Activated B cell treated with CpG ODN at 0.5 μM for 24 hours (primary cell): ENCODE data around the gene SIX2. TPM values are rescaled to one million over a fixed set of nuclear protein-coding genes. Genes with fewer than 3 reads are reported as not detected.
A peak's percentile ranks its signal among the peaks of the same experiment; 100 is the strongest.

Source experiments
- ATAC-seq: fragments of 200-7000 bp; cut with Tn5 transposase; one replicate; pipeline ENCODE4 v1.10.0; 2021; ENCODE audit warnings: low read depth, mild to moderate bottlenecking, moderate library complexity
- CTCF ChIA-PET: fragments of 350-600 bp; sonication (Branson Sonifier 250); formaldehyde crosslinking; loops from one replicate; lab custom pipeline; 2021; ENCODE audit warnings: antibody characterized with exemption; lab: Charles Lee
- POLR2A ChIA-PET: fragments of 350-600 bp; sonication (Branson Sonifier 250); formaldehyde crosslinking; loops from one replicate; lab custom pipeline; 2021; ENCODE audit warnings: antibody characterized with exemption; lab: Charles Lee
- DNase-seq: peaks from one replicate; pipeline ENCODE4 v3.0.0; 2022
- H3K27ac Mint-ChIP-seq: one replicate; pipeline ENCODE4 v1.8.0; 2020; ENCODE audit warnings: mixed read lengths
- H3K27me3 Mint-ChIP-seq: one replicate; pipeline ENCODE4 v1.8.0; 2021; ENCODE audit warnings: mixed read lengths
- H3K36me3 Mint-ChIP-seq: one replicate; pipeline ENCODE4 v1.8.0; 2021; ENCODE audit warnings: low read depth, mixed read lengths
- H3K4me1 Mint-ChIP-seq: one replicate; pipeline ENCODE4 v1.8.0; 2021; ENCODE audit warnings: mixed read lengths
- H3K4me3 Mint-ChIP-seq: one replicate; pipeline ENCODE4 v1.8.0; 2020; ENCODE audit warnings: mild to moderate bottlenecking, mixed read lengths
- H3K9me3 Mint-ChIP-seq: one replicate; pipeline ENCODE4 v1.8.0; 2020; ENCODE audit warnings: mixed read lengths
- CTCF ChIP-seq: fragments of 200-600 bp; IDR thresholded peaks from one replicate; pipeline ENCODE4 v1.8.0; 2022; ENCODE audit warnings: antibody characterized with exemption, mild to moderate bottlenecking
- intact Hi-C: fragments of 100-400 bp; cut with micrococcal nuclease; formaldehyde crosslinking; loops from one replicate; pipeline ENCODE4 v1.15.1; 2024
- total RNA-seq: library from RNA; stranded (reverse); gene quantifications from 2 replicates; pipeline ENCODE4 v1.2.3, GENCODE V29; 2022

Gene SIX2
- total RNA-seq, 1 donor from 2014 or later, result not detected

GRCh38 chr2:45013229-45014015 lies 4.2 kb upstream of the SIX2 start:
- intact Hi-C loops, result no loop called here
- H3K4me3 Mint-ChIP-seq, result no peak overlapping the region
- CTCF ChIA-PET, result no interaction called here
- no peak overlapping the region for H3K27ac Mint-ChIP-seq
- no peaks in the 10 kb centered on the region for H3K36me3 Mint-ChIP-seq
- H3K4me1 Mint-ChIP-seq, result peaks cover 38% of the 10 kb centered on the region
- no peak for DNase-seq
- ATAC-seq, result no peak
- peaks cover 64% of the 10 kb centered on the region for H3K27me3 Mint-ChIP-seq
- TF ChIP-seq CTCF, result no peak
- H3K9me3 Mint-ChIP-seq, result no peaks in the 10 kb centered on the region
- POLR2A ChIA-PET, result no interaction called here

- no peak for TF ChIP-seq CTCF
- no peak overlapping the region for H3K27ac Mint-ChIP-seq
- peaks cover 69% of the 10 kb centered on the region for H3K27me3 Mint-ChIP-seq
- H3K9me3 Mint-ChIP-seq, result no peaks in the 10 kb centered on the region
- ATAC-seq (no peak), DNase-seq (no peak)
- intact Hi-C loops, result no loop called here
- peaks cover 44% of the 10 kb centered on the region for H3K4me1 Mint-ChIP-seq
- H3K36me3 Mint-ChIP-seq, result no peaks in the 10 kb centered on the region
- H3K4me3 Mint-ChIP-seq, result no peak overlapping the region
- ChIA-PET CTCF (no interaction called here), POLR2A (no interaction called here)
Measured at GRCh38 chr2:45012733-45013132, 3.5 kb upstream of the SIX2 start.

- no peak for DNase-seq
- Mint-ChIP-seq H3K36me3 (no peaks in the 10 kb centered on the region), H3K4me3 (no peak overlapping the region), H3K27ac (no peak overlapping the region), H3K9me3 (no peaks in the 10 kb centered on the region), H3K4me1 (peaks cover 44% of the 10 kb centered on the region), H3K27me3 (peaks cover 70% of the 10 kb centered on the region)
- POLR2A ChIA-PET, result interaction anchor here (0.5 kb wide), 1 partner anchor 15 kb away, joined by 3 read pairs; no protein-coding TSS in a partner anchor
- CTCF ChIA-PET, result no interaction called here
- TF ChIP-seq CTCF, result no peak
- no peak for ATAC-seq
- intact Hi-C loops, result no loop called here
Measured at GRCh38 chr2:45011621-45012602, 2.7 kb upstream of the SIX2 start.

GRCh38 chr2:45011121-45011520 lies 1.9 kb upstream of the SIX2 start:
- Mint-ChIP-seq H3K27me3 (peaks cover 71% of the 10 kb centered on the region), H3K4me1 (peaks cover 48% of the 10 kb centered on the region), H3K9me3 (no peaks in the 10 kb centered on the region), H3K27ac (no peak overlapping the region), H3K4me3 (peak overlapping the region; percentile 32), H3K36me3 (no peaks in the 10 kb centered on the region)
- ATAC-seq (no peak), DNase-seq (no peak)
- TF ChIP-seq CTCF, result no peak
- CTCF ChIA-PET, result no interaction called here
- POLR2A ChIA-PET, result interaction anchor here (0.5 kb wide), 1 partner anchor 14 kb away, joined by 3 read pairs; no protein-coding TSS in a partner anchor
- intact Hi-C loops, result no loop called here

GRCh38 chr2:45010702-45011012 lies 1.4 kb upstream of the SIX2 start:
- H3K4me1 Mint-ChIP-seq, result peaks cover 50% of the 10 kb centered on the region
- H3K9me3 Mint-ChIP-seq, result no peaks in the 10 kb centered on the region
- no peak overlapping the region for H3K4me3 Mint-ChIP-seq
- ATAC-seq (no peak), DNase-seq (no peak)
- intact Hi-C loops, result no loop called here
- ChIA-PET POLR2A (no interaction called here), CTCF (no interaction called here)
- no peaks in the 10 kb centered on the region for H3K36me3 Mint-ChIP-seq
- no peak overlapping the region for H3K27ac Mint-ChIP-seq
- peaks cover 69% of the 10 kb centered on the region for H3K27me3 Mint-ChIP-seq
- no peak for TF ChIP-seq CTCF
